HCEC 1CT (cell line): ENCODE results near the gene SIAH1.
"Not testable (repeated sequence)": the region's sequence is repeated elsewhere in the genome, so short reads cannot be mapped to it uniquely, and the experiment has no call there.

Experiments used
- DNase-seq: peaks from one replicate; pipeline ENCODE4 v3.0.0-alpha.2; 2017

SIAH1 gene

GRCh38 chr16:48365025-48365600 lies 20.1 kb downstream of the SIAH1 start:
- no peak for DNase-seq

DNA sequence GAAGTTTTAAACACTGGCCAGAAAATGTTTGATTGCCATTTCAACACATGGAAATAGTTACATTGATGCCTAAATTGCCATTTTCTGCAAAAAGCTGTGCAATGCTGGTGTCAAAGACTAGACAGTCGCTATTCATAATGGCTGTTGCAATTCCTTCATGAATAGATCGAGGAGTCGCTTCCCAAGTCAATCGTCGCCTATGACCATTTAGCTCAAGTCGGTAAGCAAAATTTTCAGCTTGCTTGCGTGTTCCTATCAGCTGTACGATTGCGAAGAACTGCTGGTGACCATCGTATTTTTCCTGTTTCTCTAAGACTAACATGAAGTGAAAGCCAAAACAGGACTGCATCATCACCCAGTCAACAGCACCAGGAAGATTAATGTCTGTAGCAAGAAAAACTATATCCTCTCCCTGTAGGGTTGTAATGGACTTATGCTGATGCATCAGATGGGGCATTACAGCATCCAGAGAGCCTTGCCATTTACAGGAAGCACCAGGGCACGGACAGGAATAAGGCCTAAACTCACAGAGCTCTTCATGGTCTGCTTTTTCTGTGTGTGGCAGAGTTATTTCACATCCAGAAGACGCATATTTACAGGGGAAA lies 23.6 kb downstream of the SIAH1 start:
- no peak for DNase-seq

DNA sequence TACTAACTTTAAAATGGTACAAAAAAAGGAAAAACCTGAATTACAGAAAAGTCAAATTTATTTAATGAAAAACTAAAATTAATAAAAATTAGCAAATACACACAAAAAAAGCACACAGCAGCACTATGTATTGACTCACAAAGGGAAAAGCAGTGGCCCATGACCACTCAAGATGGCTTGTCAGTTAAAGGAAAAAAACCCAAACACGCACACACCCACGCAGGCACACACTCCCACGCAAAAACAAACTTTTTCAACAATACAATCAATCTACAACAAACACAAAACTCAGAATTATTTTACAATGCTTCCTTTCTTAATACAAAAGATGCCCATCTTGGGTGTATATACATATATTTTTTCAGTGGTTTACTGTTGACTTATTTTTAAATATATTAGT lies 24.2 kb downstream of the SIAH1 start:
- DNase-seq, result no peak

DNA sequence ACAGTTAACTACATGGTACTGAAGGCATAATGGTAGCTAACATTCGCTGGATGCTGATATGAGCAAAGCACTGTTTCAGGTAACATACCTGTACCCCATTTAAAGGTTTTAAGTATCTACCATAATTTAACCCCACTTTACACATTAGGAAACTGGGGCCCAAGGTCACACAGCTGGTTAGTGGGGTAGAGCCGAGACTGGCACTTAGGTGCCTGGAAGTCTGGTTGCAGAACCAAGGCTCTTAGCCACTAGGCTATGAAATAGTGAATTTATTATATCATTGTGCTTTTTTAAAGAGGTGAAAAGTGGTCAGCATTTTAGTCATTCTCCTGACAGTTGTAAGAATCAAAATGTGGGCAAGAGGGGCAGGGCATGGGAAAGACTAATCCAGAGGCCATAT lies 25.2 kb downstream of the SIAH1 start:
- DNase-seq, result no peak

- DNase-seq, result no peak
Observed at GRCh38 chr16:48358419-48358818, 26.8 kb downstream of the SIAH1 start.

GRCh38 chr16:48356633-48357376 lies 28.4 kb downstream of the SIAH1 start:
- no peak for DNase-seq

DNA sequence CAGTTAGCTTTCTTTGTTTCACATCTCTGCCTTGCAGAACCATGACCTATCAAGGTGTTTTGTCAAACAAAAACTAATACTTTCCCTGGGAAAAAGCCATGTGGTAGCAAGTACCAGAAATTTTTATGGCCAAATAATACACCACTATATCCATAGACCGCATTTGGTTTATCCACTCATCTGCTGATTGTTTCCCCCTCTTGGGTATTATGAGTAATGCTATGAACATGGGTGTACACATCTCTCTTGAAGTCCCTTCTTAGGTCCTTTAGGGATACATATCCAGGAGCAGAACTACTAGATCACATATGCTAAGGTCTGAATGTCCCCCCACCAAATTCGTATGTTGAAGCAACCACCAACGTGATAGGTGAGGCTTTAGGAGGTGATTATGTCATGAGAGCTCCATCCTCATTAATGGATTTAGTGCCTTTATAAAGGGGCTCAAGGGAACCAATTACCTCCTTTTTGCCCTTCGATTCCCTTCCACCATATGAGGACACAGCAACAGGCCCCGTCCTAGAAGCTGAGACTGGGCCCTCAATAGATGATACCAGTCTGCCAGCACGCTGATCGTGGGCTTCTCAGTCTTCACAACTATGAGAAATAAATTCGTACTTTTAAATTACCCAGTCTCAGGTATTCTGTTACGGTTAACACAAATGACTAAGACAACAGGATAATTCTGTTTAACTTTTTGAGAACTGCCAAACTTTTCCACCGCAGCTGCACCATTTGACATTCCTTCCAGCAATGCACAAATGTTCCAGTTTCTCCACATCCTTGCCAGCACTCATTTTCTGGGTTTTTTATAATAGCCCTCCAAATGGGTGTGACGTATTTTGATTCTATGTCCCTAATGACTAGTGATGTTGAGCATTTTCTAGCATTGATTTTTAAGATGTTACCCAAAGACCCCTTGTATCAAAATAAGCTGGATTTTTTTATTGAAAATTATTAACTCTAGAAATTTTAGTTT lies 30.0 kb downstream of the SIAH1 start:
- DNase-seq, result no peak

GRCh38 chr16:48354385-48354784 lies 30.8 kb downstream of the SIAH1 start:
- not testable (repeated sequence) for DNase-seq

GRCh38 chr16:48353565-48354163 lies 31.5 kb downstream of the SIAH1 start:
- peak; percentile 70 for DNase-seq

GRCh38 chr16:48352648-48353390 lies 32.4 kb downstream of the SIAH1 start:
- no peak for DNase-seq

DNA sequence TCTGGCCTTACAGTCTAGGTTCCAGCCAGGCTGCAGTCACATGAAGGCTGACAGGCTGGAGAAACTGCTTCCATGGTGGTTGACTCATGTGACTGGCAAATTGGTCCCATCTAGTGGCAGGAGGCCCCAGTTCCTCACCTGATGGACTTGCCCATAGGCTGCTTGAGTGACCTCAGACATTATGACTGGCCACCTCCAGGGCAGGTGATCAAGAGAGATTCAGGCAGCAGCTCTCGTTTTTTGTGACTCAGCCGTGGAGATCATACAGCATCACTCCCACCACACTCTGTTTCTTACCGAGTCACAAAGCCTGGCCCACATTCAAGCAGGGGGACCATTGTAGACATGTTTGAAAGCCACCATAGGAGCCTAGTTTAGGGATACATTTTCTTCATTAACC lies 34.5 kb downstream of the SIAH1 start:
- no peak for DNase-seq

GRCh38 chr16:48347980-48348379 lies 37.2 kb downstream of the SIAH1 start:
- DNase-seq, result no peak

DNA sequence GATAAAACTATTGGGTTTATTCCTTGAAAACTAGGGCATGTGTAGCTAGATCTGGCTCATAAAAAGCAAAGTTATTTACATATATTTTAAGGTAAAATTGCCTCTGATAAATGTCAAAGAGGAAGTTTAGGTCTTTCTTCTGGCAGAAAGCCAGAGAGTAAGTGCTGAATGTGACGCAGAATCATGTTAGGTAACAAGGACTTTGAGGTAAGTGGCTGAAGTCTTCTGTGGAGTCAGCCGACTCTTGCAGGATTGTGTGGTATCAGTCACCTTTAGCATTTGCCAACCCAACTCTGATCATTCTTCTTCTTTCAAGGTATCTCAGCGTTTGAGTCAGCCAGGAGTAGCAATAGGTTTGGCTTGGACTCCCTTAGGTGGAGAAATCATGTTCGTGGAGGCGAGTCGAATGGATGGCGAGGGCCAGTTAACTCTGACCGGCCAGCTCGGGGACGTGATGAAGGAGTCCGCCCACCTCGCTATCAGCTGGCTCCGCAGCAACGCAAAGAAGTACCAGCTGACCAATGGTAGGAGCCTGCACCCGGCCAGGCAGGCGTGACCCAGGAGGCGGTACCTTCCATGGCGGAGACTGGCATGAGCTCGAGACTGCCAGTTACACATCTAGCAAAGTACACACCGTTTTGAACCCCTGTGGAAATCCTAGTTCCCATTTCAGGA lies 37.9 kb downstream of the SIAH1 start:
- no peak for DNase-seq

- no peak for DNase-seq
Observed at GRCh38 chr16:48342591-48342990, 42.6 kb downstream of the SIAH1 start.

- DNase-seq, result no peak
Observed at GRCh38 chr16:48340054-48340453, 45.2 kb downstream of the SIAH1 start.

DNA sequence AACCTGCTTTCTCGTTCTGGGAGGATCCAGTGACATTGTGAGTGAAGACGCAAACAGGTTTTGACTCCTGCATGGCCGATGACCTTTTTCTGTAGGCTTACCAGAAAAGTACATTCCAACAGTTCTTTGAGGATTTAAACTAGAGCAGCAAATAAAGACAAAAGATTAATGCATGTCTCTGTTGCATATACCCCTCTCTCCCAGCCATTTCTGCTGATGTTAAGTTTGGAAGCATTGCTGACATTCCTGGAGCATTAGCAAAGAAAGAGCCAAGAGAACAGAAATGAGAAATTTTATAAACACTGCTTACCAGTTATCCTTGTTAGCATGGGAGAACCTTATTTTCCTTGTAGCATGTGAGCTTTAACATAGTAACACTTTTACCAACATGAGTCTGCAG lies 49.3 kb downstream of the SIAH1 start:
- DNase-seq, result peak; percentile 61

- DNase-seq, result no peak
Observed at GRCh38 chr16:48334325-48334724, 50.9 kb downstream of the SIAH1 start.

DNA sequence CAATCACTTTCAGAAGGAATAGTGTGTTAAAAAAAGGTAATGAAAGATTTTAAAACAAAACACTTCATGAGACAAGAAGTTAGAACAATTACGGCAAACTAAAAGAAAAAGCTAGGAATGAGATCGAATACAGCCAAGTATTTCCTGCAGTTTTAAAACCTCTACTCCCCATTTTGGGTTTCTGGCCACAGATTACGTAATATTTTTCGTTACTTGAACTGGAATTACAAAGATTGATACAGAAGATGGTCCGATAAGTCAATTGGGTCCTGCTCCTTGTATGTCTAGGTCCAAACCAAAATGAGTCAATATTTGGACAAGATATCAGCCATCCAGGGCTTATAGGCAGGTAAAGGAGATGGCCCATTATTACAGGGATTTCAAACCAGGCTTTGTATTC lies 52.2 kb downstream of the SIAH1 start:
- DNase-seq, result no peak

GRCh38 chr16:48330841-48331192 lies 54.4 kb downstream of the SIAH1 start:
- no peak for DNase-seq

DNA sequence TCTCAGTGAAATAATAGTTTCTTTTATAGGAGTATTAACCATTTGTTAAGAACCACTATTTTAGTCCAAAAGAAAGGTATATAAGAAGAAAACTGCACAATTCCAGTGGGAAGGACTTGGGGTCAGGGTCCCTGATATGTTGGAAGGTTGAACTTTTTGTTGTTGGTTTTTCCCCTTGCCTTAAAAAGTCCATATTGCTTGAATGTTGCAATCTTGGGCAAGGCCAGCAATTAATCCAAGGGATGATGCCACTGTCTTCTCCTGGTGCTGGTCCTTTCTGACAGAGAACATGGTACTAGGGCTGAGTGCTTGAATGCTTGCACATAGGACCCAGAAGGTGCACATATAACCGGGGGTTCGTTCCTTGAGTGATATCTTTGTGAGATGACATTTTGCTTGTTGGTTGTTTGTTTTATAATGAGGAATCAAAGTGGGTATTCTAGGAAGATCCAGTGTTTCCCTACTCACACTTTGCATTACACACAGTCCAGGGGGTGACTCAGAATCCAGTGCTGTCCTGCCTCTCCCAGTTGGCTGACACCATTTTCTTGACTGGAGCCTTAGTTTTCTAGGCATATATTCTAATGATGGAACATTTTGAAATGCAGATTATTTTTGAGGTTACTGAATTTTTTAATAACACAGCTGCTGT lies 54.9 kb downstream of the SIAH1 start:
- no peak for DNase-seq

DNA sequence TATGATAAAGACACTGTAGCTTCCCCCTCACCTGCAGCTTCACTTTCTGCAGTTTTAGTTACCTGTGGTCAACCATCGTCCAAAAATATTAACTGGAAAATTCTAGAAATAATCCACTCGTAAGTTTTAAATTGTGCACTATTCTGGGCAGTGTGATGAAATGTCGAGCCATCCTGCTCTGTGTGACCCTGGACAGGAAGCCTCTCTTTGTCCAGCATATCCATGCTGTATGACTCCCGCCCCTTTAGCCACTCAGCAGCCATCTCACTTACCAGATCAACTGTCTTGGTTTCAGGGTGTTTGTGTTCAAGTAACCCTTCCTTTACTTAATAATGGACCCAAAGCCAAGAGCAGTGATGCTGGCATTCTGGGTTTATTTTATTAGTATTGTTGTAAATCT lies 56.1 kb downstream of the SIAH1 start:
- no peak for DNase-seq
